K562 (cell line): ENCODE data around the gene AFG1L. TPM values are rescaled to one million over a fixed set of nuclear protein-coding genes. Genes with fewer than 3 reads are reported as not detected.

Source experiments
- CEBPB ChIP-seq: fragments of 450-650 bp; IDR thresholded peaks from 2 replicates; pipeline ENCODE4 v1.6.1; 2016; ENCODE audit warnings: missing genetic modification characterization, missing compliant biosample characterization
- DLX4 ChIP-seq: fragments of 250-450 bp; sonication (Bioruptor Pico); IDR thresholded peaks from 2 replicates; pipeline ENCODE4 v1.6.1; 2021; ENCODE audit warnings: mild to moderate bottlenecking
- EP400 ChIP-seq: fragments of 450-650 bp; IDR thresholded peaks from 2 replicates; pipeline ENCODE4 v1.6.1; 2017; ENCODE audit warnings: antibody characterized with exemption, mild to moderate bottlenecking, moderate library complexity
- KAT2B ChIP-seq: IDR thresholded peaks from one replicate; pipeline ENCODE4 v1.6.1; 2012; ENCODE audit warnings: low read depth, mild to moderate bottlenecking, control low read depth, inconsistent platforms, low read length, moderate library complexity
- MITF ChIP-seq: IDR thresholded peaks from 2 replicates; pipeline ENCODE4 v1.6.1; 2014; ENCODE audit warnings: antibody characterized with exemption
- MTF1 ChIP-seq: fragments of 250-450 bp; sonication (Bioruptor Pico); IDR thresholded peaks from 2 replicates; pipeline ENCODE4 v1.9.0; 2021; ENCODE audit warnings: moderate library complexity, mild to moderate bottlenecking, inconsistent platforms, borderline replicate concordance
- NFIC ChIP-seq: fragments of 450-650 bp; IDR thresholded peaks from 2 replicates; pipeline ENCODE4 v1.6.1; 2017; ENCODE audit warnings: mild to moderate bottlenecking, inconsistent platforms
- PTTG1 ChIP-seq: fragments of 450-650 bp; IDR thresholded peaks from 2 replicates; pipeline ENCODE4 v1.6.1; 2016; ENCODE audit warnings: low read depth, mild to moderate bottlenecking, missing genetic modification characterization, missing compliant biosample characterization
- RAD21 ChIP-seq, 2 experiments: fragments of 250-450 bp in 1 of 2; fragments of 450-650 bp in 1 of 2; sonication (Bioruptor Pico) in 1 of 2; formaldehyde crosslinking in 1 of 2; IDR thresholded peaks in 1 of 2; conservative IDR thresholded peaks in 1 of 2; 2 replicates each; pipeline versions ENCODE4 v1.4.0 to v1.8.0; 2020 to 2022; ENCODE audit warnings: mild to moderate bottlenecking in 2 of 2, moderate library complexity in 1 of 2
- RBM15 ChIP-seq: fragments of 200-400 bp; formaldehyde crosslinking; IDR thresholded peaks from 2 replicates; pipeline ENCODE4 v1.6.1; 2018; ENCODE audit warnings: mild to moderate bottlenecking, low read length, moderate library complexity; ENCODE audit not compliant: insufficient read depth
- SIX5 ChIP-seq, 2 experiments: IDR thresholded peaks; 2 replicates each; pipeline ENCODE4 v1.6.1; 2011; ENCODE audit warnings: low read length in 2 of 2, borderline replicate concordance in 1 of 2, low read depth in 1 of 2, mild to moderate bottlenecking in 1 of 2, moderate library complexity in 1 of 2; ENCODE audit not compliant: insufficient read depth in 1 of 2
- SMARCA5 ChIP-seq: fragments of 450-650 bp; IDR thresholded peaks from 2 replicates; pipeline ENCODE4 v1.6.1; 2016
- SREBF1 ChIP-seq: fragments of 150-350 bp; IDR thresholded peaks from 2 replicates; pipeline ENCODE4 v1.6.1; 2014; ENCODE audit warnings: antibody characterized with exemption, low read depth, low read length, borderline replicate concordance
- STAT6 ChIP-seq: sonication (generic); formaldehyde crosslinking; IDR thresholded peaks from 2 replicates; pipeline ENCODE4 v1.8.1; 2023; ENCODE audit warnings: mild to moderate bottlenecking, missing genetic modification reagents
- ZNF133 ChIP-seq: fragments of 250-450 bp; sonication (Bioruptor Pico); IDR thresholded peaks from 2 replicates; pipeline ENCODE4 v1.4.0; 2020; ENCODE audit warnings: mild to moderate bottlenecking
- ZNF165 ChIP-seq: fragments of 250-450 bp; sonication (Bioruptor Pico); IDR thresholded peaks from 2 replicates; pipeline ENCODE4 v1.4.0; 2020; ENCODE audit warnings: borderline replicate concordance
- ZNF232 ChIP-seq: sonication (generic); formaldehyde crosslinking; IDR thresholded peaks from 2 replicates; pipeline ENCODE4 v1.8.0; 2022; ENCODE audit warnings: mild to moderate bottlenecking, missing genetic modification reagents
- ZNF589 ChIP-seq: fragments of 200-800 bp; sonication (Bioruptor generic); IDR thresholded peaks from 2 replicates; pipeline ENCODE4 v1.6.1; 2016; ENCODE audit warnings: low read depth, missing genetic modification characterization, missing compliant biosample characterization
- ZNF79 ChIP-seq: fragments of 250-450 bp; sonication (Bioruptor Pico); IDR thresholded peaks from 2 replicates; pipeline ENCODE4 v1.4.0; 2020; ENCODE audit warnings: low read depth, mild to moderate bottlenecking, moderate library complexity
- polyA plus RNA-seq, 8 experiments: library from polyadenylated mRNA; depleted of rRNA in 4 of 8; stranded (reverse) in 5 of 8; unstranded in 3 of 8; fragments of >200 nt; fragmentation: Nextera tagmentation in 2 of 8; fragmentation: Illumina TruSeq in 1 of 8; extraction: Ambion mirVana in 2 of 8; extraction: Trizol in 1 of 8; gene quantifications; 2 replicates each; pipeline versions ENCODE4 v1.2.1 to v1.2.3, GENCODE V29; 2011 to 2014; ENCODE audit warnings: inconsistent platforms in 1 of 8, missing spikeins in 1 of 8
- total RNA-seq, 7 experiments: library from RNA; depleted of rRNA in 6 of 7; stranded (reverse); fragments of >200 nt in 6 of 7; fragmentation: Illumina TruSeq in 2 of 7; extraction: Trizol in 2 of 7; gene quantifications; 2 replicates each; pipeline versions ENCODE4 v1.2.1 to v1.2.3, GENCODE V29; 2011 to 2021; ENCODE audit warnings: low replicate concordance in 1 of 7
- TF ChIP-seq, protein P1 (sequence below), 2 experiments: fragments of 150-350 bp in 1 of 2; IDR thresholded peaks; 2 replicates each; pipeline ENCODE4 v1.6.1; 2012 to 2016; ENCODE audit warnings: low read depth in 2 of 2, low read length in 2 of 2, mild to moderate bottlenecking in 1 of 2, moderate library complexity in 1 of 2

Gene AFG1L
- total and polyA plus RNA-seq, 9 of the 15 experiments (the other 6 are each of a cell fraction or from before 2014, with no cell fraction given): 2.2 to 15.5 (median 5.8) TPM

GRCh38 chr6:108565091-108565766, 270.4 kb downstream of the AFG1L start (continued):
- TF ChIP-seq SREBF1 (no peak), MITF (0 out of 2 replicates have a peak, but pooled peaks have one; percentile 9), EP400 (no peak), RAD21 (CRISPR knock-in tag; conservative IDR thresholded peaks at IDR 0.05 in 1 of 2, IDR thresholded peaks at IDR 0.05 in 1 of 2) (no peak), PTTG1 (tag) (no peak), NFIC (peak; percentile 94), ZNF165 (CRISPR knock-in tag) (no peak), ZNF79 (no peak), ZNF133 (CRISPR knock-in tag) (no peak), SMARCA5 (no peak), CEBPB (tag) (no peak), STAT6 (CRISPR knock-in tag) (no peak), RBM15 (no peak), MTF1 (CRISPR knock-in tag) (no peak), ZNF589 (no peak), SIX5 (IDR thresholded peaks at IDR 0.05; ENCODE audit: borderline replicate concordance in 1 of 2, insufficient read depth in 1 of 2, low read depth in 1 of 2, low read length in 2 of 2) (no peak), ZNF232 (CRISPR knock-in tag) (no peak), KAT2B (no peak), DLX4 (no peak)
- TF ChIP-seq, protein P1, sequence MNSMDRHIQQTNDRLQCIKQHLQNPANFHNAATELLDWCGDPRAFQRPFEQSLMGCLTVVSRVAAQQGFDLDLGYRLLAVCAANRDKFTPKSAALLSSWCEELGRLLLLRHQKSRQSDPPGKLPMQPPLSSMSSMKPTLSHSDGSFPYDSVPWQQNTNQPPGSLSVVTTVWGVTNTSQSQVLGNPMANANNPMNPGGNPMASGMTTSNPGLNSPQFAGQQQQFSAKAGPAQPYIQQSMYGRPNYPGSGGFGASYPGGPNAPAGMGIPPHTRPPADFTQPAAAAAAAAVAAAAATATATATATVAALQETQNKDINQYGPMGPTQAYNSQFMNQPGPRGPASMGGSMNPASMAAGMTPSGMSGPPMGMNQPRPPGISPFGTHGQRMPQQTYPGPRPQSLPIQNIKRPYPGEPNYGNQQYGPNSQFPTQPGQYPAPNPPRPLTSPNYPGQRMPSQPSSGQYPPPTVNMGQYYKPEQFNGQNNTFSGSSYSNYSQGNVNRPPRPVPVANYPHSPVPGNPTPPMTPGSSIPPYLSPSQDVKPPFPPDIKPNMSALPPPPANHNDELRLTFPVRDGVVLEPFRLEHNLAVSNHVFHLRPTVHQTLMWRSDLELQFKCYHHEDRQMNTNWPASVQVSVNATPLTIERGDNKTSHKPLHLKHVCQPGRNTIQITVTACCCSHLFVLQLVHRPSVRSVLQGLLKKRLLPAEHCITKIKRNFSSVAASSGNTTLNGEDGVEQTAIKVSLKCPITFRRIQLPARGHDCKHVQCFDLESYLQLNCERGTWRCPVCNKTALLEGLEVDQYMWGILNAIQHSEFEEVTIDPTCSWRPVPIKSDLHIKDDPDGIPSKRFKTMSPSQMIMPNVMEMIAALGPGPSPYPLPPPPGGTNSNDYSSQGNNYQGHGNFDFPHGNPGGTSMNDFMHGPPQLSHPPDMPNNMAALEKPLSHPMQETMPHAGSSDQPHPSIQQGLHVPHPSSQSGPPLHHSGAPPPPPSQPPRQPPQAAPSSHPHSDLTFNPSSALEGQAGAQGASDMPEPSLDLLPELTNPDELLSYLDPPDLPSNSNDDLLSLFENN (IDR thresholded peaks at IDR 0.05; ENCODE audit: low read depth in 2 of 2, low read length in 2 of 2): no peak
